Effector memory CD4-positive, alpha-beta T cell (primary cell): Measurements from ENCODE around the gene ZNF845.
"Not testable (repeated sequence)": the region's sequence is repeated elsewhere in the genome, so short reads cannot be mapped to it uniquely, and the experiment has no call there.

Experiments used
- DNase-seq, 3 donors: peaks; one replicate each; pipeline ENCODE4 v3.0.0-alpha.2; 2020
- H3K27ac ChIP-seq: 2 replicates; pipeline ENCODE4 v1.7.0; 2013; ENCODE audit warnings: mild to moderate bottlenecking, low read length, moderate library complexity; ENCODE audit not compliant: insufficient read depth, poor library complexity, severe bottlenecking
- H3K27me3 ChIP-seq: replicated peaks from 2 replicates; pipeline ENCODE4 v1.7.0; 2013; ENCODE audit warnings: mild to moderate bottlenecking, low read length; ENCODE audit not compliant: insufficient read depth, control insufficient read depth, poor library complexity, severe bottlenecking
- H3K36me3 ChIP-seq: 2 replicates; pipeline ENCODE4 v1.7.0; 2013; ENCODE audit warnings: mild to moderate bottlenecking, low read length, moderate library complexity; ENCODE audit not compliant: control insufficient read depth, insufficient read depth
- H3K4me1 ChIP-seq: 2 replicates; pipeline ENCODE4 v1.7.0; 2013; ENCODE audit warnings: low read length, mild to moderate bottlenecking; ENCODE audit not compliant: control insufficient read depth, insufficient read depth, poor library complexity, severe bottlenecking
- H3K4me3 ChIP-seq: 2 replicates; pipeline ENCODE4 v1.7.0; 2013; ENCODE audit warnings: low read length, low read depth, mild to moderate bottlenecking; ENCODE audit not compliant: insufficient read depth, poor library complexity, severe bottlenecking
- H3K9me3 ChIP-seq: 2 replicates; pipeline ENCODE4 v1.7.0; 2013; ENCODE audit warnings: mild to moderate bottlenecking, low read length, moderate library complexity; ENCODE audit not compliant: control insufficient read depth

ZNF845 gene

GRCh38 chr19:53397918-53398317, 64.4 kb downstream of the ZNF845 start:
- DNase-seq, H3K27ac ChIP-seq, H3K4me1 ChIP-seq, H3K9me3 ChIP-seq, H3K4me3 ChIP-seq, H3K27me3 ChIP-seq: not testable (repeated sequence)
- H3K36me3 ChIP-seq: peaks cover 31% of the 10 kb centered on the region
